Upper lobe of right lung (tissue), 1 donor: ENCODE measurements around the gene TMEM204. TPM values are rescaled to one million over a fixed set of nuclear protein-coding genes. Genes with fewer than 3 reads are reported as not detected.

Experiments
- ATAC-seq: fragments of 200-7000 bp; cut with Tn5 transposase; one replicate; pipeline ENCODE4 v1.9.1; 2020; ENCODE audit warnings: mild to moderate bottlenecking, moderate library complexity
- DNase-seq: peaks from one replicate; pipeline ENCODE4 v3.0.0-alpha.2; 2020
- H3K27ac ChIP-seq: fragments of 200-600 bp; one replicate; pipeline ENCODE4 v1.8.0; 2022
- H3K27me3 ChIP-seq: fragments of 200-600 bp; one replicate; pipeline ENCODE4 v1.8.0; 2022; ENCODE audit warnings: mild to moderate bottlenecking
- H3K36me3 ChIP-seq: fragments of 200-600 bp; one replicate; pipeline ENCODE4 v1.8.0; 2022
- H3K4me1 ChIP-seq: fragments of 200-600 bp; one replicate; pipeline ENCODE4 v1.8.0; 2022
- H3K4me3 ChIP-seq: fragments of 200-600 bp; one replicate; pipeline ENCODE4 v1.8.0; 2022; ENCODE audit warnings: mild to moderate bottlenecking
- H3K9me3 ChIP-seq: fragments of 200-600 bp; one replicate; pipeline ENCODE4 v1.8.0; 2022
- intact Hi-C: fragments of 100-400 bp; cut with DNase I; formaldehyde crosslinking; loops from one replicate; pipeline ENCODE4 v1.11.0; 2022
- total RNA-seq: library from RNA; stranded (reverse); fragmentation: NEBNext Ultra II Directional; extraction: Animal tissue kit (Norgen Biotek cat#: 25700); gene quantifications from one replicate; pipeline ENCODE4 v1.2.1, GENCODE V29; 2021
- TF ChIP-seq, protein P1 (sequence below): fragments of 200-600 bp; IDR thresholded peaks from one replicate; pipeline ENCODE4 v1.8.0; 2022; ENCODE audit warnings: antibody characterized with exemption
- donor health status: DM: no; HTN: yes; CAD: no; lungs with severe emphysema.

TMEM204 gene
- total RNA-seq, 1 donor from 2014 or later: 69.2 TPM

DNA sequence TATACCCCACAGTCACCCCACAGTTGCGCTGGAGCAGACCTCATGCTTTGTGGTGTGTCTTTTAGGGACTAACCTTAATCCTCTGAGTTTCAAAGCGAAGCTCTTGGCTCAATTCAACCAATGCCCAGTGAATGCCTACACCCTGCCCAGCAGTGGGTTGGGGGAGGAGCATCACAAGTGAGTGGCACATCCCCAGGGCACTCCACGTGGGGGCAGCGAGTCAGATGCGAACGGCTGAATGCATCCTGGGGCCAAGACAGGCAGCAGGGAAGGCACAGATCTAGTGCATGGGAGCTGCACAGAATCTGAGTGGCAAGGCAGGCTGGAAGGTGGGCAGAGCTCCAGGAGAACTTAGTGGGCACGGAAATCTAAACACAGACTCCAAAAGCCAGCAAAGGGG, 39.2 kb downstream of the TMEM204 start:
- Histone ChIP-seq H3K9me3 (no peaks in the 10 kb centered on the region), H3K4me3 (no peak overlapping the region), H3K4me1 (no peaks in the 10 kb centered on the region), H3K36me3 (no peaks in the 10 kb centered on the region), H3K27ac (no peak overlapping the region), H3K27me3 (no peaks in the 10 kb centered on the region)
- DNase-seq (no peak), ATAC-seq (no peak)
- TF ChIP-seq, protein P1, sequence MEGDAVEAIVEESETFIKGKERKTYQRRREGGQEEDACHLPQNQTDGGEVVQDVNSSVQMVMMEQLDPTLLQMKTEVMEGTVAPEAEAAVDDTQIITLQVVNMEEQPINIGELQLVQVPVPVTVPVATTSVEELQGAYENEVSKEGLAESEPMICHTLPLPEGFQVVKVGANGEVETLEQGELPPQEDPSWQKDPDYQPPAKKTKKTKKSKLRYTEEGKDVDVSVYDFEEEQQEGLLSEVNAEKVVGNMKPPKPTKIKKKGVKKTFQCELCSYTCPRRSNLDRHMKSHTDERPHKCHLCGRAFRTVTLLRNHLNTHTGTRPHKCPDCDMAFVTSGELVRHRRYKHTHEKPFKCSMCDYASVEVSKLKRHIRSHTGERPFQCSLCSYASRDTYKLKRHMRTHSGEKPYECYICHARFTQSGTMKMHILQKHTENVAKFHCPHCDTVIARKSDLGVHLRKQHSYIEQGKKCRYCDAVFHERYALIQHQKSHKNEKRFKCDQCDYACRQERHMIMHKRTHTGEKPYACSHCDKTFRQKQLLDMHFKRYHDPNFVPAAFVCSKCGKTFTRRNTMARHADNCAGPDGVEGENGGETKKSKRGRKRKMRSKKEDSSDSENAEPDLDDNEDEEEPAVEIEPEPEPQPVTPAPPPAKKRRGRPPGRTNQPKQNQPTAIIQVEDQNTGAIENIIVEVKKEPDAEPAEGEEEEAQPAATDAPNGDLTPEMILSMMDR: no peak
- intact Hi-C loops: no loop called here

- Histone ChIP-seq H3K4me1 (no peaks in the 10 kb centered on the region), H3K9me3 (no peaks in the 10 kb centered on the region), H3K4me3 (no peak overlapping the region), H3K27me3 (no peaks in the 10 kb centered on the region), H3K27ac (no peak overlapping the region), H3K36me3 (peaks cover 6% of the 10 kb centered on the region)
- ATAC-seq (no peak), DNase-seq (no peak)
- TF ChIP-seq, protein P1: no peak
- intact Hi-C loops: no loop called here
Observed at GRCh38 chr16:1573301-1573700, 39.8 kb downstream of the TMEM204 start.

DNA sequence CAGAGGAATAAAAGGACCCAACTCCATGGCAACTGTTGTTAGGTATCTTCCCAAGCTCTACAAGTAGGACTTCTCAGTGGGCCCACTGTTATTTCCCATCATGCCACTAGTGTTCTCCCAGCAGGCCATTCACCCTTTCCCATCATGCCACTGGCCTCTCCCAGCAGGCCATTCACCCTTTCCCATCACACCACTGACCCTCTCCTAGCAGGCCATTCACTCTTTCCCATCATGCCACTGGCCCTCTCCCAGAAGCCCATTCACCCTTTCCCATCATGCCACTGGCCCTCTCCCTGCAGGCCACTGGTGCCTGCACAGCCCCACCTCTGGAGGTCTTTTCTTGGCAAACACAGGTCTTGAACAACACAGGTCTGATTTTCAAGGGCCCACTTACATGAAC, 42.1 kb downstream of the TMEM204 start:
- H3K27ac ChIP-seq: no peak overlapping the region
- H3K4me3 ChIP-seq: no peak overlapping the region
- intact Hi-C loops: no loop called here
- H3K4me1 ChIP-seq: no peaks in the 10 kb centered on the region
- DNase-seq (no peak), ATAC-seq (no peak)
- no peaks in the 10 kb centered on the region for H3K9me3 ChIP-seq
- TF ChIP-seq, protein P1: no peak
- peaks cover 23% of the 10 kb centered on the region for H3K36me3 ChIP-seq
- H3K27me3 ChIP-seq: no peaks in the 10 kb centered on the region

- Histone ChIP-seq H3K9me3 (no peaks in the 10 kb centered on the region), H3K27me3 (no peaks in the 10 kb centered on the region), H3K36me3 (peaks cover 29% of the 10 kb centered on the region), H3K27ac (no peak overlapping the region), H3K4me3 (no peak overlapping the region), H3K4me1 (no peaks in the 10 kb centered on the region)
- TF ChIP-seq, protein P1: no peak
- intact Hi-C loops: no loop called here
- DNase-seq (no peak), ATAC-seq (no peak)
Observed at GRCh38 chr16:1579214-1579613, 45.7 kb downstream of the TMEM204 start.

GRCh38 chr16:1580256-1580655, 46.8 kb downstream of the TMEM204 start:
- DNase-seq (no peak), ATAC-seq (no peak)
- Histone ChIP-seq H3K27ac (no peak overlapping the region), H3K4me3 (no peak overlapping the region), H3K4me1 (no peaks in the 10 kb centered on the region), H3K9me3 (no peaks in the 10 kb centered on the region), H3K27me3 (no peaks in the 10 kb centered on the region), H3K36me3 (peaks cover 40% of the 10 kb centered on the region)
- intact Hi-C loops: no loop called here
- TF ChIP-seq, protein P1: no peak

- ATAC-seq (no peak), DNase-seq (no peak)
- Histone ChIP-seq H3K27me3 (no peaks in the 10 kb centered on the region), H3K36me3 (peaks cover 41% of the 10 kb centered on the region), H3K4me3 (no peak overlapping the region), H3K27ac (no peak overlapping the region), H3K9me3 (no peaks in the 10 kb centered on the region), H3K4me1 (no peaks in the 10 kb centered on the region)
- intact Hi-C loops: no loop called here
- TF ChIP-seq, protein P1: no peak
Observed at GRCh38 chr16:1580956-1581355, 47.5 kb downstream of the TMEM204 start.
